RPMI7951 (cell line): ENCODE data around the gene OR52B6. TPM values are rescaled to one million over a fixed set of nuclear protein-coding genes. Genes with fewer than 3 reads are reported as not detected.

Experiments used
- total RNA-seq: library from RNA; depleted of rRNA; stranded (reverse); fragments of >200 nt; shearing (Covaris generic); gene quantifications from 2 replicates; pipeline ENCODE4 v1.2.3, GENCODE V29; 2014; rRNA removed

Gene OR52B6
- total RNA-seq, 1 experiment from 2014 or later = not detected

Other genes with a start within 250 kb of the OR52B6 start
- 1.8 and 2.0 TPM in 2 replicates for gene OR51B5, start 237.4 kb upstream of the OR52B6 start, total RNA-seq
- gene OR51B6, start 229.4 kb upstream of the OR52B6 start, total RNA-seq = not detected in 2 replicates
- gene OR51M1, start 197.1 kb upstream of the OR52B6 start, total RNA-seq = not detected in 2 replicates
- gene OR51Q1, start 158.8 kb upstream of the OR52B6 start, total RNA-seq = not detected in 2 replicates
- gene OR51I1, start 139.4 kb upstream of the OR52B6 start, total RNA-seq = 0.20 TPM in 1 of 2 replicates, not detected in the other
- not detected in 2 replicates for gene OR51I2, start 131.6 kb upstream of the OR52B6 start, total RNA-seq
- gene OR52D1, start 92.2 kb upstream of the OR52B6 start, total RNA-seq = not detected in 2 replicates
- gene UBQLN3, start 70.9 kb upstream of the OR52B6 start, total RNA-seq = not detected in 2 replicates
- not detected in 2 replicates for gene UBQLNL, start 64.2 kb upstream of the OR52B6 start, total RNA-seq
- gene OR52H1, start 32.3 kb upstream of the OR52B6 start, total RNA-seq = not detected in 2 replicates
- gene TRIM6, start 15.8 kb downstream of the OR52B6 start, total RNA-seq = 2.3 and 3.1 TPM in 2 replicates
- gene TRIM34, start 44.1 kb downstream of the OR52B6 start, total RNA-seq = 6.4 and 7.1 TPM in 2 replicates
- 14.8 and 17.8 TPM in 2 replicates for gene TRIM5, start 104.2 kb downstream of the OR52B6 start, total RNA-seq
- gene TRIM22, start 108.9 kb downstream of the OR52B6 start, total RNA-seq = 5.5 and 10.1 TPM in 2 replicates
- gene OR56B1, start 155.6 kb downstream of the OR52B6 start, total RNA-seq = not detected in 2 replicates
- gene OR52N4, start 173.4 kb downstream of the OR52B6 start, total RNA-seq = not detected in 2 replicates
- gene OR52N5, start 202.5 kb downstream of the OR52B6 start, total RNA-seq = not detected in 2 replicates
- not detected in 2 replicates for gene OR52N1, start 210.4 kb downstream of the OR52B6 start, total RNA-seq
- not detected in 2 replicates for gene OR52N2, start 228.0 kb downstream of the OR52B6 start, total RNA-seq